OCI-LY7 (cell line): ENCODE results near the gene ANKRD33B. TPM values are rescaled to one million over a fixed set of nuclear protein-coding genes. Genes with fewer than 3 reads are reported as not detected.

Experiments used
- BruUV-seq: library from RNA; stranded (reverse); fragments of 400-500 nt; replicated peaks from 2 replicates; lab custom pipeline; 2021; lab: Mats Ljungman, UMichigan
- CTCF ChIA-PET: fragments of 300-600 bp; sonication (Branson Sonifier 250); formaldehyde crosslinking; loops from one replicate; lab custom pipeline; 2022; ENCODE audit warnings: antibody characterized with exemption; ENCODE audit not compliant: unreplicated experiment; lab: Charles Lee
- POLR2A ChIA-PET: fragments of 300-600 bp; sonication (Branson Sonifier 250); formaldehyde crosslinking; loops from one replicate; lab custom pipeline; 2022; ENCODE audit warnings: antibody characterized with exemption; lab: Charles Lee
- DNase-seq: peaks from one replicate; pipeline ENCODE4 v3.0.0-alpha.2; 2015; ENCODE audit warnings: low spot score
- H2AFZ ChIP-seq: fragments of 200-600 bp; sonication (generic), shearing (Covaris generic); 2 replicates; pipeline ENCODE4 v1.6.1; 2014; ENCODE audit warnings: mild to moderate bottlenecking, antibody characterized with exemption, low read length, moderate library complexity
- H3K27ac ChIP-seq: fragments of 200-600 bp; sonication (generic); 2 replicates; pipeline ENCODE4 v1.5.1; 2014; ENCODE audit warnings: mixed run types, low read depth, mild to moderate bottlenecking, moderate library complexity, low read length, inconsistent platforms; ENCODE audit not compliant: poor library complexity, severe bottlenecking
- H3K36me3 ChIP-seq: fragments of 200-600 bp; sonication (generic); 2 replicates; pipeline ENCODE4 v1.6.1; 2014; ENCODE audit warnings: mild to moderate bottlenecking, antibody characterized with exemption, low read length, moderate library complexity, mixed read lengths; ENCODE audit not compliant: insufficient read depth
- H3K4me1 ChIP-seq: fragments of 200-600 bp; sonication (generic); 2 replicates; pipeline ENCODE4 v1.5.1; 2014; ENCODE audit warnings: mild to moderate bottlenecking, low read length; ENCODE audit not compliant: insufficient read depth, poor library complexity, severe bottlenecking
- H3K4me2 ChIP-seq: fragments of 200-600 bp; sonication (generic); 2 replicates; pipeline ENCODE4 v1.6.1; 2014; ENCODE audit warnings: mild to moderate bottlenecking, low read length
- H3K4me3 ChIP-seq: fragments of 200-600 bp; sonication (generic); 2 replicates; pipeline ENCODE4 v1.5.1; 2014; ENCODE audit warnings: mild to moderate bottlenecking, low read depth, low read length; ENCODE audit not compliant: poor library complexity, severe bottlenecking
- H3K79me2 ChIP-seq: fragments of 200-600 bp; sonication (generic); 2 replicates; pipeline ENCODE4 v1.6.1; 2016; ENCODE audit warnings: low read depth, mild to moderate bottlenecking, low read length, moderate library complexity, mixed read lengths; ENCODE audit not compliant: insufficient read depth
- H3K9me2 ChIP-seq: fragments of 200-600 bp; sonication (generic); 2 replicates; pipeline ENCODE4 v1.6.1; 2016; ENCODE audit warnings: mild to moderate bottlenecking, low read length, mixed read lengths; ENCODE audit not compliant: insufficient read depth
- H3K9me3 ChIP-seq: fragments of 200-600 bp; sonication (generic); 2 replicates; pipeline ENCODE4 v1.6.1; 2014; ENCODE audit warnings: mild to moderate bottlenecking, mixed run types, low read length, mixed read lengths
- H4K20me1 ChIP-seq: fragments of 200-600 bp; sonication (generic); 2 replicates; pipeline ENCODE4 v1.6.1; 2014; ENCODE audit warnings: mild to moderate bottlenecking, antibody characterized with exemption, low read length, moderate library complexity, mixed read lengths; ENCODE audit not compliant: insufficient read depth
- EZH2phosphoT487 ChIP-seq: fragments of 200-600 bp; sonication (generic); IDR thresholded peaks from 2 replicates; pipeline ENCODE4 v1.6.1; 2018; ENCODE audit warnings: low read depth, borderline replicate concordance, mild to moderate bottlenecking, mixed run types, antibody characterized with exemption, low read length, moderate library complexity, mixed read lengths
- intact Hi-C: fragments of 100-400 bp; cut with micrococcal nuclease; formaldehyde crosslinking; loops from one replicate; pipeline ENCODE4 v1.10.0; 2022; ENCODE audit not compliant: unreplicated experiment
- total RNA-seq, 2 experiments: library from RNA; depleted of rRNA in 1 of 2; stranded (reverse); fragments of >200 nt in 1 of 2; shearing (Covaris generic) in 1 of 2; gene quantifications; 2 replicates each; pipeline ENCODE4 v1.2.3, GENCODE V29; 2014 to 2022
- TF ChIP-seq, protein P1 (sequence below): fragments of 200-600 bp; sonication (generic); conservative IDR thresholded peaks from 2 replicates; pipeline ENCODE4 v1.5.1; 2014; ENCODE audit warnings: mild to moderate bottlenecking, antibody characterized with exemption, low read length, moderate library complexity, mixed read lengths

ANKRD33B gene
- total RNA-seq, 2 experiments from 2014 or later = 5.6 to 11.4 TPM

- BruUV-seq = no TSS peak
- CTCF ChIA-PET = no interaction called here
Measured at GRCh38 chr5:10655972-10656830, 92.3 kb downstream of the ANKRD33B start.

DNA sequence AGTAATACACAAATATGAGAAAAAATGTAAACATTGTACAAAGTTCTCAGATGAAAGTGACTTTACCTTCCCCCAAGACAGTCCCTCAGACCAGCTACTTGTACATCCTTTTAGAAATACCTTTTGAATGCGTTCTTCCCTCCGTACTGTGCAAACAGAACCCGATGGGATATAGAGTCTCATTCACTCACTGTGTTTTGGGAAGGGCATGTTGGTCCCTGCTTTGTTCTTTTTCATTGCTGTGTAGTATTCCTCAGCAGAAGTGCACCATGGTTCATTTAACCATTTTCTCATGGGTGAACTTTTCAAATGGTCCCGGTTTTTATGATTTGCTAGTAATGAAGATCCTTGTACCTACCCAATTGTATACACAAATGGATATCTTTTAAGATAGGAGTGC, 94.4 kb downstream of the ANKRD33B start:
- Histone ChIP-seq H3K9me2 (no peaks in the 10 kb centered on the region), H3K36me3 (no peaks in the 10 kb centered on the region), H4K20me1 (no peaks in the 10 kb centered on the region), H3K9me3 (no peaks in the 10 kb centered on the region), H3K4me1 (no peaks in the 10 kb centered on the region), H3K27ac (no peak overlapping the region), H3K79me2 (no peaks in the 10 kb centered on the region), H2AFZ (no peak overlapping the region), H3K4me3 (no peak overlapping the region), H3K4me2 (no peak overlapping the region)
- intact Hi-C loops = no loop called here
- POLR2A ChIA-PET = interaction anchor here (0.7 kb wide), 1 partner anchor 14 kb away, joined by 3 read pairs; no protein-coding TSS in a partner anchor
- no peak for DNase-seq
- no TSS peak for BruUV-seq
- CTCF ChIA-PET = no interaction called here
- no peak for TF ChIP-seq EZH2phosphoT487
- TF ChIP-seq, protein P1, sequence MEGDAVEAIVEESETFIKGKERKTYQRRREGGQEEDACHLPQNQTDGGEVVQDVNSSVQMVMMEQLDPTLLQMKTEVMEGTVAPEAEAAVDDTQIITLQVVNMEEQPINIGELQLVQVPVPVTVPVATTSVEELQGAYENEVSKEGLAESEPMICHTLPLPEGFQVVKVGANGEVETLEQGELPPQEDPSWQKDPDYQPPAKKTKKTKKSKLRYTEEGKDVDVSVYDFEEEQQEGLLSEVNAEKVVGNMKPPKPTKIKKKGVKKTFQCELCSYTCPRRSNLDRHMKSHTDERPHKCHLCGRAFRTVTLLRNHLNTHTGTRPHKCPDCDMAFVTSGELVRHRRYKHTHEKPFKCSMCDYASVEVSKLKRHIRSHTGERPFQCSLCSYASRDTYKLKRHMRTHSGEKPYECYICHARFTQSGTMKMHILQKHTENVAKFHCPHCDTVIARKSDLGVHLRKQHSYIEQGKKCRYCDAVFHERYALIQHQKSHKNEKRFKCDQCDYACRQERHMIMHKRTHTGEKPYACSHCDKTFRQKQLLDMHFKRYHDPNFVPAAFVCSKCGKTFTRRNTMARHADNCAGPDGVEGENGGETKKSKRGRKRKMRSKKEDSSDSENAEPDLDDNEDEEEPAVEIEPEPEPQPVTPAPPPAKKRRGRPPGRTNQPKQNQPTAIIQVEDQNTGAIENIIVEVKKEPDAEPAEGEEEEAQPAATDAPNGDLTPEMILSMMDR = no peak

More at GRCh38 chr5:10655972-10656830, 92.3 kb downstream of the ANKRD33B start:
- Histone ChIP-seq H3K4me1 (no peaks in the 10 kb centered on the region), H3K79me2 (no peaks in the 10 kb centered on the region), H3K9me3 (no peaks in the 10 kb centered on the region), H3K27ac (no peak overlapping the region), H3K9me2 (no peaks in the 10 kb centered on the region), H3K36me3 (no peaks in the 10 kb centered on the region), H3K4me3 (no peak overlapping the region), H2AFZ (no peak overlapping the region), H3K4me2 (no peak overlapping the region), H4K20me1 (no peaks in the 10 kb centered on the region)
- TF ChIP-seq, protein P1 = no peak
- TF ChIP-seq EZH2phosphoT487 = no peak
- intact Hi-C loops = no loop called here
- POLR2A ChIA-PET = no interaction called here
- no peak for DNase-seq

- H3K27ac ChIP-seq = no peak overlapping the region
Measured at GRCh38 chr5:10660135-10660534, 96.3 kb downstream of the ANKRD33B start.

More at GRCh38 chr5:10660135-10660534, 96.3 kb downstream of the ANKRD33B start:
- Histone ChIP-seq H3K4me3 (no peak overlapping the region), H3K79me2 (no peaks in the 10 kb centered on the region), H3K9me3 (no peaks in the 10 kb centered on the region), H3K36me3 (no peaks in the 10 kb centered on the region), H3K4me2 (no peak overlapping the region), H3K4me1 (no peaks in the 10 kb centered on the region), H3K9me2 (no peaks in the 10 kb centered on the region), H2AFZ (no peak overlapping the region), H4K20me1 (no peaks in the 10 kb centered on the region)
- intact Hi-C loops = no loop called here
- CTCF ChIA-PET = no interaction called here
- TF ChIP-seq, protein P1 = no peak
- no peak for TF ChIP-seq EZH2phosphoT487
- no TSS peak for BruUV-seq
- POLR2A ChIA-PET = no interaction called here
- no peak for DNase-seq
